ENCODE data around the gene TCEAL3.
"Not testable (repeated sequence)": the region's sequence is repeated elsewhere in the genome, so short reads cannot be mapped to it uniquely, and the experiment has no call there.

The TCEAL3 gene

DNA sequence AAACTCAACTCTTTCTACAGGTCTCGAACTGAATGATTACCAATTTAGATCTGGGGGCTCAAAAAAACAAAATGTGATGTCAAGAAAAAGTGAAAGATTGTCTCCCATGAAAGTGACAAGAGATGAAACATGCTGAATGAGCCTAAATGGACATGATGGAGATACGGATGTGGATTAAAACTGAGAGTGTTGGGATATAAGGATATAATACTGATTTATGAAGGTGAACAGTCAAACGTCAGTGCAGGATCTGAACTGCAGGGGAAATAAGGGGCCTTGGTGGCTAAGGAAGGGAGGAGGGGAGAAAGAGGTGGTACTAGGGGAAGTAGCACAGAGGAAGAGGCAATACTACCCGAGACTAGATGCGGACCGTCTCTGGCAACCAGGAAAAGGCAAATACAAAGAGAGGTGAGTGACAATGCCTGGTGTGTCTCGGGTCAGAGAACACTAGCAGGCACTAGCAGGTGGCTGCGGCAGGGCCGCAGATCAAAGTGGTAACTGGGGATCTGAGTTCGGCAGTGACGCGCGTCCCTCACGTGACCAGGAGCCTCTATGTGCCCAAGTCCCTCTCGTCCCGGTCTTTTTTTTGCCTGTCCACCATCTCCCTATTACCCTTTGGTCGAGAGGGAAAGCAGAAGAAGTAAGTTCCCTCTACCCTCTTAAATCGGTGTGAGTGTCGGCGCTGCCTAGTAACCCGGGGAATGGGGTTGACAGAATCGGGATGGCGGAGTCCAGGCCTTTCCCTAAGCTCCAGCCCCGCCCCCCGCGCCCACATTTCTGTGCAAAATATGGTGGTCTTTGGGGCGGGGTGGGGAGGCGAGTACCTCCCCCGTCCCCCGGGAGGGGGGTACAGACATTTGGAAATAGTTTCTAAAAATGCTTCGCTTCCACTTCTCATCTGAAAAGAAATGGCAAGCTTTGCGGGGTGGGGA is 20.9 kb downstream of the TCEAL3 start, which contains the start of gene TCEAL1:
TCEAL1 (plus strand) TSS at position 590 of the 932 bp plus-strand sequence. CDS start 942 bp downstream, outside the sequence.
- peak; percentile 64 to 74 for DNase-seq

DNA sequence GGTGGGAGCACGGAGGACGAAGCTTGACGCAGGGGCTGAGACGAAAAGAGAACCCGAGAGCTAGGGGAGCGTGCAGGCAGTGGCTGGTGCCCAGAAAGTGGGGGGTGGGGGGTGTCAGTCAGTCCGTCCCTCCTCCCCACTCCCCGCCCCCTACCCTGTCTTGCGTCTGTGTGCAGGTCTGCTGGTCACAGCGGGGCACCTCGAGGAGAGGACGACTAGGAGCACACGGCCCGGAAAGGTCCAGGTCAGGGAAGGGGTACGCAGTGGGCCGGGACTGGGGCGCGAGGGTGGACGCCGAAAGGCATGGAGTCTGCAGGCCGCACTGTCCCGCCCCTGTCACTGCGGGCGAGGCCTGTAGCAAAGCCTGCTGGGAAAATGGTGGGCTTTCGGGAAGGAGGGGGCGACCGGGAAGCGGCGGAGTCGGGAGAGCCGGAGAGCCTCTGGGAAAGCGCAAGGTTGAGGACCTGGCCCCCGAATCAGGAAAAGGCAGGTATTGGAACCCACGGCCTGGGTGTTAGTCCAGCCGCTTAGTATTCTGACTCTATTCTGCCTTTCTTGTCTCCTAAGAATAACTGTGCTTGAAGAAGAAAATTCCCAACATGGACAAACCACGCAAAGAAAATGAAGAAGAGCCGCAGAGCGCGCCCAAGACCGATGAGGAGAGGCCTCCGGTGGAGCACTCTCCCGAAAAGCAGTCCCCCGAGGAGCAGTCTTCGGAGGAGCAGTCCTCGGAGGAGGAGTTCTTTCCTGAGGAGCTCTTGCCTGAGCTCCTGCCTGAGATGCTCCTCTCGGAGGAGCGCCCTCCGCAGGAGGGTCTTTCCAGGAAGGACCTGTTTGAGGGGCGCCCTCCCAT is 21.8 kb downstream of the TCEAL3 start:
- DNase-seq: peak; percentile 81 to 85

DNA sequence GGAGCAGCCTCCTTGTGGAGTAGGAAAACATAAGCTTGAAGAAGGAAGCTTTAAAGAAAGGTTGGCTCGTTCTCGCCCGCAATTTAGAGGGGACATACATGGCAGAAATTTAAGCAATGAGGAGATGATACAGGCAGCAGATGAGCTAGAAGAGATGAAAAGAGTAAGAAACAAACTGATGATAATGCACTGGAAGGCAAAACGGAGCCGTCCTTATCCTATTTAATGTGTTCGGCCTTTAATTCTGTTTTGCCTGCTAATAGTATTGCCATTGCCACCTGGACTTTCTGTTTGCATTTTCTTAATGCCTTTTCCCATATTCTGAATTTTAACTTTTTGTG is 22.4 kb downstream of the TCEAL3 start:
- DNase-seq: no peak

DNA sequence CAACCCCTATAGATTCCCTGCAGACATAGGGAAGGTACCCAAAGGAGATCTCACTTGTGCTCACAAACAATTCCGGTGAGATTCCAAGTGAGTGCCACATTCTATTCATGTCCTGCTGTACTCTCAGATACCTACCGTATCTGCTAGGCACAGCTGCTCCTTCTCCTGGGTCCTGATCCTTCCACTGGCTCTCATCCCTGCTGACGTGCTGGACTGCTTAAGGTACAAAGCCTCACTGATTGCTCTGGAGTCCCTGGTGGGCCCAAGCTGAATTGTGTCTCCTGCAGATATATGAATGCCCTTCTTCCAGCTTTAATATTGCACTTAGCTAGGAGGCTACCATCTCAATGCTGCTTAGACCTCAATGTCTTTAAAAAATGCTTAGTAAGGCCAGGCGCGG is 23.4 kb downstream of the TCEAL3 start:
- DNase-seq: no peak

DNA sequence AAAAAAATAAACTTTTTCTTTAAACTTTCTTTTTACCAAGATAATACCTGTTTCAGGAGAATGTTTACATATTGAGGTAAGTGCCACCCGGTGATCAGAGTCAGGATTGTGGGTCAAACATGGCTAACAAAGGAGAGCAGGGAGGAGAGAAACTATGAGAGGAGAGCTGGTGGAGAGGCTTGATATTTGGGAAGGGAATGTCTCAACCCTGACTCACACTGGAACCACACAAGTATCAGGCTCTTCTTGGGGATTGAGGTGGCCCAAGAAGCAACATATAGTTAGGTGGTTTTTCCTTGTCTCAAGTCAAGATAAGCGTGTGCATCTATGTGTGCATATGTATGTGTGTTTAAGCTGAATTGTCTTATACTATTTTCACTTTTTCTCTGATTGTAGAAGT is 27.7 kb downstream of the TCEAL3 start:
- no peak for DNase-seq

DNA sequence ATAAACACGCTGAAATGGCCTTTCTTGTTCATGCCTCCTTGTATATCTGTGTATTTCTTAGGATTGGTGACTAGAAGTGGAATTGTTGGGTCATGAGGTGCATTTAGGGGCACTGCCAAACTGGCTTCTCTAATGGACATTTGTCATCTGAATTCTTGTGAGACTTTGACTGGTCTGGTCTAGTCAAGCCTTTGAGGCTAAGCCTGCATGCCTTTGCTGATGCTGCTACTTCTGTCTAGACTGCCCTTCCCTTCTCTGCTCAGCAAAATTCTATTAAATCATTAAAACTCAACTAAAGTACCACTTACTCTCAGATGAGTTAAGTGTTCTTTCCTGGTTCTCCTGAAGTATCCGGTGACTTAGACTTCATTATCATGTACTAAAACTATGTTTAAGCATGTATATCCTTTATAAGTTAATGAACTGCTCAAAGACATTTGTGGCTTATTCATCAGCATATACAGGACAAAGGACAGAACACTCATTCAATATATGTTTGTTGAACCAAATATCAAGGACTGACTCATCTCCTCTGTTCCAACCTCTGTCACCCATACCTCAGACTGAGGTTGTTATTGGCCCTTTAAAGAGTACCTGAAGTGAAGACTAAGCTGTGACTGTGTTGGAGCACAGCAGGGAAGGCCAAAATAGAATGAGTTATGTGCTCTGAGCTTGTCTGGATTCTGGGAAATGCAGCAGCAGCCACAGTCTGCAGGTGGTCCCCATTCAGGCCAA is 30.0 kb downstream of the TCEAL3 start:
- DNase-seq: no peak

DNA sequence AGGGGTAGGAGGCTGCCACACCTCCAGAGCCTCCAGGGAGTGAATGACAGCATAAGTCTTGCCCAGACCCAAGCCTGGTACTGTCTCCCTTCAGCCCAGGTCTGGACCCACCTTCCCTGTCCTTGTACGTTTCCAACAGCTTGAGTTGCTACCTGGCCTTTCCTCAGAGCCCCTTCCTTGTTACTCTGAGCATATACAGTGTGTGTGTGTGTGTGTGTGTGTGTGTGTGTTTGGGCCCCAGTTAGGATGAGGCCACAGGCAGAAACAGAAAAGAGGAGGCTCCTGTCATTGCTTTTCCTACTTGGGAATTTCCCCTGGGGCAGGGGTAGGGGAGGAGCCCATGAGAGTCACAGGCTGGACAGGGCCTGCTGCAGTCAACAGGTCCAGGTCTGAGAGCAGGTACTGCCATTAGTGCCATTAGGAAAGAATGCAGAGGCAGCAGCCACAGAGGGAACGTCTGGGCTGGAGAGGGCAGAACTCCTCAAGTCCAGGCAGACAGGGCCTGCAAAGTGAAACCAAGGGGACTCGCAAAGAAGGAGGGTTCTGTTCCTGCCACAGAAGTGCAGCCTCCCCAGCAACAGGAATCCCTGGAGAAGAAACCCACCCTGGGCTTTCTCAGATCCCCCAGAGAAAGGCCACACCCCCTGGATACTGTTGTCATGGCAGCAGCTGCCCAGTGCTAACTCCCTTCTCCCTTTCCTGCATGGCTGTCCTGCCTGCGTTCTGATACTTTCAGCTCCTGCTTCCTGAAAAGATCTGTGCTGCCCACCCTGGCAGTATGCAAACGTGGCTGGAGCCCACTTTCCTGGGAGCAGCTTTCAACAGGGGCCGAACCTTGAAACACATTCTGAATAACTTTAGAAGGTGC is 30.9 kb downstream of the TCEAL3 start:
- not testable (repeated sequence) for DNase-seq

DNA sequence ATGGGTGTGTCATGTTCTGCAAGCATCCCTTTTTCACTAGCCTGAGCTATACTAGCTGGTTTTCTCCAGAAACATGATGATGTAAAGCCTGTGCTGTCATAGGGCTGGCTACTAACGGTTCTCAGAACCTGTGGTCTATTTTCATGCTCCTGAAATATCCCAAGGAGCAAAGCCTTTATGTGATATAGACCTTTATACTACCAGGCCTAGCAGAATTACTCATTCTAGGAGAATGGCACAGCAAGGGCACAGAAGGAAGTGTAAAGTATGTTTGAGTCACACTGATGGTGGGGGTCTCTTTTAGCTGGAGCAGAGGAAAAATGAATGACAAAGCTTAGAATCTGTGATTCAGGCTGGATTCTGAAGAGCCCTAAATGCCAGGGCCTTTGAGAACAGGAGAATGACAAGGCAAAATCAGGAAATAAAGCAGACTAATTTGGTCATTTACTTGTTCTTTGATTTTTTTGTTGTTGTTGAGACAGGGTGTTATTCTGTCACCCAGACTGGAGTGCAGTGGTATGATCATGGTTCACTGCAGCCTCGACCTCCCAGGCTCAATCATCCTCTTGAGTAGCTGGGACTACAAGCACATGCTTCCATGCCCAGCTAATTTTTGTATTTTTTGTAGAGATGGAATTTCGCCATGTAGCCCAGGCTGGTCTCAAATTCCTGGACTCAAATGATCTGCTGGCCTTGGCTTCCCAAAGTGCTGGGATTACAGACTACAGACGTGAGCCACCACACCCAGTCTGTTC is 32.8 kb downstream of the TCEAL3 start:
- no peak for DNase-seq

DNA sequence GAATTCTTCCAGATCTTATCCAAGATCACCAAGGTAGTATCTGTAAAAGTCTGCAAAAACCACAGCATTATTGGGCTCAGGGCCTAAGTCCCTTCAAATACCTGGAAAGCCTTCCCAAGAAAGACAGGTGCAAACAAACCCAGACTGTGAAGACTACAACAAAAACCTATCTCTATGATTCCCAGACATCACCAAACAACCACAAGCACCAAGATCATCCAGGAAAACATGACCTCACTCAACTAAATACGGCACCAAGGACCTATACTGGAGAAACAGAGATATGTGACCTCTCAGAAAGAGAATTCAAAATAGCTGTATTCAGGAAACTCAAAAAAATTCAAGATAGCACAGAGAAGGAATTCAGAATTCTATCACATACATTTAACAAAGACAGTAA is 36.4 kb downstream of the TCEAL3 start:
- no peak for DNase-seq

DNA sequence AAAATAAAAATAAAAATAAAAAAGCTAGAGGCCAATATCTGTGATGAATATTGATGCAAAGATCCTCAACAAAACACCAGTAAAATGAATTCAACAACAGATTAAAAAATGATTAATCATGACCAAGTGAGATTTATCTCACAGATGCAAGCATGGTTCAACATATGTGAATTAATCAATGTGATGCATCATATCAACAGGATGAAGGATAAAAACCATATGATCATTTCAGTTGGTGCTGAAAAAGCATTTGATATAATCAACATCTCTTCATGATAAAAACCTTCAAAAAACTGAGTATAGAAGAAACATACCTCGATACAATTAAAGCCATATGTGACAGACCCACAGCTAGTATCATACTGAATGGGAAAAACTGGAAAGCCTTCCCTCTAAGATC is 39.9 kb downstream of the TCEAL3 start:
- DNase-seq: no peak

DNA sequence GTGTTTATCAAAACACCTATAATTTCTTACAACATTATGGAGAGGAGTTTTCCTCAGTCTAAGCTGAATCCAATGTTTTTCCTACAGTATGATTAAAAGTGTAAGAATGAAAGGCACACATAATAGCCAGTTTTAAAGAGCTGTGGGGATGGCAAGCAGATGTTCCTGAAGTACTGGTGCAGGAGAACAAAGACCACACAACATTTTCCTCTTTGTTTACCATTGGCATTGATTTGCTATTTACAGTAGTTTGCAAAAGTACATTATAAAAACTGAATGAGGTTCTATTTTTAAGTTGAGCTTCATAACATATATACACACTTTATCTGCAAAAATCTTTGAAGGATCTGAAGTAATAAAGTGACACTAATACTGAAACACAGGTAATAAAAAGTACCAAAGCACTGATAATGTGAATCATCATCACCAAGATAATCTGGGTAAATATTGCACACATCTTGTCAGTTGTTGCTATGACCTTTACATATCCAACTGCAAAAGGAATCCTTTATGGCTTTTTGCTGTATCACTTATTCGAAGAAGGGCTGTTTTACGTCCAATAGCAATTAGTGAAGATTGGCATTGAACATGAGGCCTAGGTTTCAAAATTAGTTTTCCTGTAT is 43.5 kb downstream of the TCEAL3 start:
- no peak for DNase-seq

DNA sequence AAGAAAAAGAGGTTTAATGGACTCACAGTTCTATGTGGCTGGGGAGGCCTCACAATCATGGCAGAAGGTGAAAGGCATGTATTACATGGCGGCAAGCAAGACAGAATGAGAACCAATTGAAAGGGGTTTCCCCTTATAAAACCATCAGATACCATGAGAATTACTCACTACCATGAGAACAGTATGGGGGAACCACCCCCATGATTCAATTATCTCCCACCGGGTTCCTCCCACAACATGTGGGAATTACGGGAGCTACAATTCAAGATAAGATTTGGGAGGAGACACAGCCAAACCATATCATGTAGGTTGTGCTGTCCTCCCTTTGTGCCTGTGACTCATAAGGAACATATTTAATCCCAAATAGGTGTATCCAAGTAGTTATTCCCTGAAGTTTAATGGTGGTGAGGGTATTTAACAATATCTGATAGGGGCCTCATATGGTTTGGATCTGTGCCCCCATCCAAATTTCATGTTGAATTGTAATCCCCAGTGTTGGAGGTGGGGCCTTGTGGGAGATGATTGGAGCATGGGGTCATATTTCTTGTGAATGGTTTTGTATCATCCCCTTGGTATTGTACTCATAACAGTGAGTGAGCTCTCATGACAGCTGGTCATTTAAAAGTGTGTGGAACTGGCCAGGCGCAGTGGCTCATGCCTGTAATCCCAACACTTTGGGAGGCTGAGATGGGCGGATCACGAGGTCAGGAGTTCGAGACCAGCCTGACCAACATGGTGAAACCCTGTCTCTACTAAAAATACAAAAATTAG is 47.7 kb downstream of the TCEAL3 start:
- DNase-seq: not testable (repeated sequence)

DNA sequence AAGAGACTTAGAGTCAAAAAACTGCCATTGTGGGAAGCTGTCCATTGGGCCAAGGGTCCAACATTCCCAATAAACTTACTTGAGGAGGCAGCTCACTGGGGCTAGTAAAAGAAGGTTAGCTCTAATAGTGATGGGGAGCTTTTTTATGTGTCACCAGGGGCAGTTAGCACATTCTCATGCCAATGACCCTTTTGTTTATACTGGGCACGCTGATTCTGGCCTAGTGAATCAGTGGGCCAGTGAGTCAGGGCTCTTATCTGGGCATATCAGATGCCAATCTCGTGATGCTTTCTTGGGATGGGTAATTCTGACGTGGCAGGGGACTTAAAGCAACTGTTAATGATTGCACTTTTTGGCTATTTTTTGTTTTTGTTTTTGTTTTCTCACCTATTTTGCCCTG is 48.9 kb downstream of the TCEAL3 start:
- DNase-seq: no peak

DNA sequence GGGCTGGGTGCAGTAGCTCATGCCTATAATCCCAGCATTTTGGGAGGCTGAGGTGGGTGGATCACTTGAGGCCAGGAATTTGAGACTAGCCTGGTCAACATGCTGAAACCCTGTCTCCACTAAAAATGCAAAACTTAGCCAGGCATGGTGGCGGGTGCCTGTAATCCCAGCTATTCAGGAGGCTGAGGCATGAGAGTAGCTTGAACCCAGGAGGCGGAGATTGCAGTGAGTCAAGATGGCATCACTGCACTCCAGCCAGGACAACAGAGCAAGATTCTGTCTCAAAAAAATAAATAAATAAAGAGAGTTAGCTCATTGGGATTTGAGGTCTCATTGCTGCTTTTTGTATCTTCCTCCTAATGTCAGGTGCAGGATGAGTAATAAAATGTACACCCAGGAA is 49.3 kb downstream of the TCEAL3 start:
- DNase-seq: not testable (repeated sequence)

DNA sequence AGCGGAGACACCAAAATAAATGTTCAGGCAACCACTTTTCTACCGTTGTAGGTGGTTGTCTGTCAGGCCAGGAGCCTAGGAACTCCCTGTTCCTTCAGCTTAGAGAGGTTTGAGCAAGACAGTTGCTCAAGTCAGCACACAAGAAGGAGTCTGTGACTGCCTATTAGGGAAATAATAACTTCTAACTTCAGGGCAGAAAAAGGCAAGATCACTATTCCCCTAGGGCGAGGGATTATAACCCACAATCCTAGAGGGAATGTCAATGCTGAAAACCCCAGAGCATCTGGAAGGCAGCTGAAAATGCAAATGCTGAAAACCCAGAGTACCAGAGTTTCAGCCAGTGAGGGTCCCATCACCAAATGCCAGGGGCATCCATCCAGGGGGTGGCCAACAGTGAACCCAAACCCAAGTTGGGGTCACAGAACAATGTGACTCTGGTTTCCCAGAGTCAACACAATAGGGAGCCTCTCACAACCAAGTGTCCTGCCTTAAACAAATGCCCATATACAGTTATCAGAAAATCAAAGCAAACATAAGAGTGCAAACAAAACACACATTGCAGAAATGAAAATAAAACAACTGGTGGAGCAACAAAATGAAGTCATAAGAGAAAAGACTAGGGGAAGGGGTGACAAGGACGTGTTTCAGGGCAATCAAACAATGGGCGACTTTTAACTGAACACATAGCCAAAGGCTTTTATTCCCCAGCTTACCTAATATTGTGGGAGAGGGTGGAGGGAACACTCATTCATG is 51.1 kb downstream of the TCEAL3 start:
- no peak for DNase-seq

DNA sequence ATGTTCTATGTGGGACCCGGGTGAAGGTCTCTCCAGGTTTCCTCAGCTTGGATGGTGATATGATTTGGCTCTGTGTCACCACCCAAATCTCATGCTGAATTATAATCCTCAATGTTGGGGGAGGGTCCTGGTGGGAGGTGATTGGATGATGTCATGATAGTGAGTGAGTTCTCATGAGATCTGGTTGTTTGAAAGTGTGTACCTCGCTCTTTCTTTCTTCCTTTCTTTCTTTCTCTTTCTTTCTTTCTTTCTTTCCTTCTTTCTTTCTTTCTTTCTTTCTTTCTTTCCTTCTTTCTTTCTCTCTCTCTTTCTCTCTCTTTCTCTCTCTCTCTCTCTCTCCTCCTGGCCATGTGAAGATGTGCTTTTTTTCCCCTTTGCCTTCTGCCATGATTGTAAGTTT is 51.7 kb downstream of the TCEAL3 start:
- not testable (repeated sequence) for DNase-seq
